ENCODE measurements around the gene CACNA1C.

DNA sequence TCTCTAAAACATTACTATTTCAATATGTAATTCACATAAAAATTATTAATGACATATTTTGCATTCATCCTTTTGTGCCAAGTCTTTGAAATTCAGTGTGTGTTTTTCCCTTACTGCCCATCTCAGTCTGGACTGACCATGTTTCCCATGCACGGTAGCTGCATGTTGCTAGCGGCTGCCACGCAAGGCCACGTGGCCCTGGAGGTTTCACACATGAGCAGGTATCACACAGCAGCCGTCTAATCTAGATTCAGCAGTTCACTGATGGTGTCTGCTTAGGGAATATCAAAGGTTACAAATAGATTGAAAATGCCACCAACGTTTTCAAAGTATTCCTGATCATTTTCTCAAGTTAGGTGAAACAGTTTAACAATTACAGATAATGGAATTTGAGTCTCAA lies 507.1 kb downstream of the CACNA1C start:
- TF ChIP-seq CTCF (IDR thresholded peaks at IDR 0.05) (no peak), POLR2A (IDR thresholded peaks at IDR 0.05) (no peak)
